B cell (primary cell): ENCODE results near the gene SIPA1L2.

ENCODE experiments used
- EZH2 ChIP-seq: IDR thresholded peaks from 2 replicates; pipeline ENCODE4 v1.6.1; 2012; ENCODE audit warnings: borderline replicate concordance, low read depth, mild to moderate bottlenecking, moderate library complexity, low read length; ENCODE audit not compliant: insufficient read depth, poor library complexity, severe bottlenecking
- TF ChIP-seq, protein P1 (sequence below): fragments of 200-600 bp; IDR thresholded peaks from one replicate; pipeline ENCODE4 v1.8.0; 2022; ENCODE audit warnings: antibody characterized with exemption, mild to moderate bottlenecking

DNA sequence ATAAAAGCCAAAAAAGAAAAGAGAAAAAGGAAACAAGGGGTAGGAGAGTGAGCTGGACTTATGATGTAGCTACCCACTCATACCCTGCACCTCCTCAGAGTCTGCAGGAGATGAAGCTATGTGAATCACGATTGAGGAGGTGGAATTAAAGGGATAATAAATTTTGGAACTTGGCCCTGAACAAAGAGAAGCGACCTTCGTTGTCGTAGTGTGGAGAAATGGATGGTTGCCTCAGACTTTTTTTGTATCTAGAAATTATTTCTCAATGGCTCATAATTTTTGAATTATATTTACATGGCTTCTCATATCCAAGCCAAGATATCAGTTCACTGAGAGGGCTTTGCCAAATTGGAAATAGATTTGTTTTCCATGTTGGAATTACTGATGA lies 37.8 kb upstream of the SIPA1L2 start:
- TF ChIP-seq, protein P1, sequence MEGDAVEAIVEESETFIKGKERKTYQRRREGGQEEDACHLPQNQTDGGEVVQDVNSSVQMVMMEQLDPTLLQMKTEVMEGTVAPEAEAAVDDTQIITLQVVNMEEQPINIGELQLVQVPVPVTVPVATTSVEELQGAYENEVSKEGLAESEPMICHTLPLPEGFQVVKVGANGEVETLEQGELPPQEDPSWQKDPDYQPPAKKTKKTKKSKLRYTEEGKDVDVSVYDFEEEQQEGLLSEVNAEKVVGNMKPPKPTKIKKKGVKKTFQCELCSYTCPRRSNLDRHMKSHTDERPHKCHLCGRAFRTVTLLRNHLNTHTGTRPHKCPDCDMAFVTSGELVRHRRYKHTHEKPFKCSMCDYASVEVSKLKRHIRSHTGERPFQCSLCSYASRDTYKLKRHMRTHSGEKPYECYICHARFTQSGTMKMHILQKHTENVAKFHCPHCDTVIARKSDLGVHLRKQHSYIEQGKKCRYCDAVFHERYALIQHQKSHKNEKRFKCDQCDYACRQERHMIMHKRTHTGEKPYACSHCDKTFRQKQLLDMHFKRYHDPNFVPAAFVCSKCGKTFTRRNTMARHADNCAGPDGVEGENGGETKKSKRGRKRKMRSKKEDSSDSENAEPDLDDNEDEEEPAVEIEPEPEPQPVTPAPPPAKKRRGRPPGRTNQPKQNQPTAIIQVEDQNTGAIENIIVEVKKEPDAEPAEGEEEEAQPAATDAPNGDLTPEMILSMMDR: no peak
- TF ChIP-seq EZH2: no peak
